Lower leg skin (tissue), 3 donors: ENCODE measurements around the gene FIS1.

Experiments
- CTCF ChIP-seq, 3 donors: fragments of 450-650 bp; IDR thresholded peaks; one replicate each; pipeline ENCODE4 v1.5.1; 2016; ENCODE audit warnings: antibody characterized with exemption in 3 of 3, mild to moderate bottlenecking in 3 of 3, moderate library complexity in 2 of 3
- POLR2A ChIP-seq, 2 donors: fragments of 450-650 bp; IDR thresholded peaks; one replicate each; pipeline ENCODE4 v1.6.1; 2016 to 2017; ENCODE audit warnings: antibody characterized with exemption in 2 of 2, mild to moderate bottlenecking in 1 of 2, moderate library complexity in 1 of 2

GRCh38 chr7:101265622-101266516 is 21.0 kb upstream of the FIS1 start:
- no peak for TF ChIP-seq POLR2A (IDR thresholded peaks at IDR 0.05)
- no peak for TF ChIP-seq CTCF (IDR thresholded peaks at IDR 0.05)
